ENCODE results near the gene ARNT2.

Gene ARNT2

GRCh38 chr15:80482696-80483095 is 78.5 kb downstream of the ARNT2 start:
- no peak overlapping the region for H3K27ac ChIP-seq
- no peak for TF ChIP-seq ZFX (IDR thresholded peaks at IDR 0.05; ENCODE audit: borderline replicate concordance)
- TF ChIP-seq CTCF (IDR thresholded peaks at IDR 0.05): no peak

GRCh38 chr15:80483725-80484161 is 79.6 kb downstream of the ARNT2 start:
- no peak overlapping the region for H3K27ac ChIP-seq
- TF ChIP-seq ZFX (IDR thresholded peaks at IDR 0.05; ENCODE audit: borderline replicate concordance) (no peak), CTCF (IDR thresholded peaks at IDR 0.05) (no peak)

- TF ChIP-seq CTCF (IDR thresholded peaks at IDR 0.05) (no peak), ZFX (IDR thresholded peaks at IDR 0.05; ENCODE audit: borderline replicate concordance) (no peak)
- H3K27ac ChIP-seq: no peak overlapping the region
Measured at GRCh38 chr15:80484333-80484864, 80.2 kb downstream of the ARNT2 start.

GRCh38 chr15:80485370-80486164 is 81.4 kb downstream of the ARNT2 start:
- TF ChIP-seq ZFX (IDR thresholded peaks at IDR 0.05; ENCODE audit: borderline replicate concordance) (no peak), CTCF (IDR thresholded peaks at IDR 0.05) (no peak)
- H3K27ac ChIP-seq: no peak overlapping the region

- H3K27ac ChIP-seq: no peak overlapping the region
- TF ChIP-seq CTCF (IDR thresholded peaks at IDR 0.05) (no peak), ZFX (IDR thresholded peaks at IDR 0.05; ENCODE audit: borderline replicate concordance) (no peak)
Measured at GRCh38 chr15:80487839-80488390, 83.7 kb downstream of the ARNT2 start.

- no peak overlapping the region for H3K27ac ChIP-seq
- no peak for TF ChIP-seq CTCF (IDR thresholded peaks at IDR 0.05)
Measured at GRCh38 chr15:80489030-80489594, 84.9 kb downstream of the ARNT2 start.

Data from 22Rv1 (cell line).